HepG2 (cell line): Measurements from ENCODE around the gene ATP4A. TPM values are rescaled to one million over a fixed set of nuclear protein-coding genes. Genes with fewer than 3 reads are reported as not detected.

Source experiments
- HNRNPK ChIP-seq: fragments of 200-400 bp; formaldehyde crosslinking; IDR thresholded peaks from 2 replicates; pipeline ENCODE4 v1.6.1; 2018; ENCODE audit warnings: low read length, low read depth, moderate library complexity, mild to moderate bottlenecking; ENCODE audit not compliant: poor library complexity, severe bottlenecking
- KAT7 ChIP-seq: IDR thresholded peaks from 2 replicates; pipeline ENCODE4 v1.6.1; 2018; ENCODE audit warnings: borderline replicate concordance, missing compliant biosample characterization
- KDM5A ChIP-seq: fragments of 200-600 bp; sonication (generic); IDR thresholded peaks from 2 replicates; pipeline ENCODE4 v1.7.0; 2018; ENCODE audit warnings: antibody characterized with exemption, mild to moderate bottlenecking, low read length, borderline replicate concordance
- MAX ChIP-seq: IDR thresholded peaks from 2 replicates; pipeline ENCODE4 v1.6.1; 2012; ENCODE audit warnings: inconsistent platforms
- NFATC3 ChIP-seq: sonication (generic); formaldehyde crosslinking; IDR thresholded peaks from 2 replicates; pipeline ENCODE4 v1.5.1; 2020; ENCODE audit warnings: mild to moderate bottlenecking, missing genetic modification reagents
- RARA ChIP-seq: IDR thresholded peaks from 2 replicates; pipeline ENCODE4 v1.6.1; 2016; ENCODE audit warnings: missing genetic modification reagents, missing compliant biosample characterization
- SALL1 ChIP-seq: sonication (generic); formaldehyde crosslinking; IDR thresholded peaks from 2 replicates; pipeline ENCODE4 v1.8.0; 2022; ENCODE audit warnings: mild to moderate bottlenecking, missing genetic modification reagents
- ZBTB8A ChIP-seq: sonication (generic); formaldehyde crosslinking; IDR thresholded peaks from 2 replicates; pipeline ENCODE4 v1.4.0; 2020; ENCODE audit warnings: mild to moderate bottlenecking, low read depth, missing genetic modification reagents, borderline replicate concordance
- ZFP41 ChIP-seq: sonication (generic); formaldehyde crosslinking; IDR thresholded peaks from 2 replicates; pipeline ENCODE4 v1.4.0; 2020; ENCODE audit warnings: mild to moderate bottlenecking, missing genetic modification reagents, borderline replicate concordance
- ZFP62 ChIP-seq: sonication (generic); formaldehyde crosslinking; IDR thresholded peaks from 2 replicates; pipeline ENCODE4 v1.4.0; 2020; ENCODE audit warnings: missing genetic modification reagents
- ZNF281 ChIP-seq: sonication (generic); formaldehyde crosslinking; IDR thresholded peaks from 2 replicates; pipeline ENCODE4 v1.4.0; 2020; ENCODE audit warnings: missing genetic modification reagents, borderline replicate concordance
- ZNF367 ChIP-seq: sonication (generic); formaldehyde crosslinking; IDR thresholded peaks from 2 replicates; pipeline ENCODE4 v1.4.0; 2020; ENCODE audit warnings: missing genetic modification reagents, borderline replicate concordance
- ZNF512 ChIP-seq: sonication (generic); formaldehyde crosslinking; IDR thresholded peaks from 2 replicates; pipeline ENCODE4 v1.4.0; 2020; ENCODE audit warnings: mild to moderate bottlenecking, missing genetic modification reagents
- ZNF607 ChIP-seq: sonication (generic); formaldehyde crosslinking; IDR thresholded peaks from 2 replicates; pipeline ENCODE4 v1.5.1; 2020; ENCODE audit warnings: missing genetic modification reagents, mild to moderate bottlenecking, borderline replicate concordance
- ZNF660 ChIP-seq: sonication (generic); formaldehyde crosslinking; IDR thresholded peaks from 2 replicates; pipeline ENCODE4 v1.5.1; 2020; ENCODE audit warnings: mild to moderate bottlenecking, low read depth, missing genetic modification reagents, borderline replicate concordance
- polyA plus RNA-seq, 8 experiments: library from polyadenylated mRNA; depleted of rRNA in 3 of 8; stranded (reverse) in 7 of 8; unstranded in 1 of 8; fragments of >200 nt; fragmentation: Illumina TruSeq in 4 of 8; extraction: Trizol in 4 of 8; gene quantifications; 2 replicates each; pipeline versions ENCODE4 v1.2.1 to v1.2.3, GENCODE V29; 2011 to 2016; ENCODE audit warnings: low read depth in 4 of 8, missing spikeins in 1 of 8, mixed read lengths in 1 of 8; ENCODE audit not compliant: insufficient read depth in 1 of 8
- total RNA-seq, 5 experiments: library from RNA; depleted of rRNA; stranded (reverse); fragments of >200 nt; fragmentation: Illumina TruSeq; extraction: Trizol; gene quantifications; 2 replicates each; pipeline ENCODE4 v1.2.3, GENCODE V29; 2016; ENCODE audit warnings: low read depth in 1 of 5
- TF ChIP-seq, protein P1 (sequence below): sonication (generic); formaldehyde crosslinking; IDR thresholded peaks from 2 replicates; pipeline ENCODE4 v1.5.0; 2020; ENCODE audit warnings: missing genetic modification reagents
- TF ChIP-seq, protein P2 (sequence below): sonication (generic); formaldehyde crosslinking; IDR thresholded peaks from 2 replicates; pipeline ENCODE4; 2020; ENCODE audit warnings: missing genetic modification reagents, mild to moderate bottlenecking, borderline replicate concordance
- TF ChIP-seq, protein P3 (sequence below): sonication (generic); formaldehyde crosslinking; IDR thresholded peaks from 2 replicates; pipeline ENCODE4 v1.5.1; 2020; ENCODE audit warnings: missing genetic modification reagents, mild to moderate bottlenecking, borderline replicate concordance

ATP4A gene
- total and polyA plus RNA-seq, 2 of the 13 experiments (the other 11 are each of a cell fraction or from before 2014, with no cell fraction given), result 0.08 to 0.11 TPM

- no peak for TF ChIP-seq ZNF512 (CRISPR knock-in tag)
- peak; percentile 70; the same call in 1 of the 2 replicates for TF ChIP-seq KDM5A
- TF ChIP-seq ZFP62 (CRISPR knock-in tag), result no peak
- TF ChIP-seq RARA, result 0 out of 2 replicates have a peak, but pooled peaks have one; percentile 23
- TF ChIP-seq, protein P1, sequence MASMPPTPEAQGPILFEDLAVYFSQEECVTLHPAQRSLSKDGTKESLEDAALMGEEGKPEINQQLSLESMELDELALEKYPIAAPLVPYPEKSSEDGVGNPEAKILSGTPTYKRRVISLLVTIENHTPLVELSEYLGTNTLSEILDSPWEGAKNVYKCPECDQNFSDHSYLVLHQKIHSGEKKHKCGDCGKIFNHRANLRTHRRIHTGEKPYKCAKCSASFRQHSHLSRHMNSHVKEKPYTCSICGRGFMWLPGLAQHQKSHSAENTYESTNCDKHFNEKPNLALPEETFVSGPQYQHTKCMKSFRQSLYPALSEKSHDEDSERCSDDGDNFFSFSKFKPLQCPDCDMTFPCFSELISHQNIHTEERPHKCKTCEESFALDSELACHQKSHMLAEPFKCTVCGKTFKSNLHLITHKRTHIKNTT (CRISPR knock-in tag), result peak; percentile 90
- TF ChIP-seq ZFP41 (CRISPR knock-in tag), result no peak
- TF ChIP-seq KAT7 (CRISPR knock-in tag), result peak; percentile 33; the same call in 1 of the 2 replicates
- 0 out of 2 replicates have a peak, but pooled peaks have one; percentile 32 for TF ChIP-seq NFATC3
- no peak for TF ChIP-seq HNRNPK
- peak; percentile 43; the same call in 1 of the 2 replicates for TF ChIP-seq SALL1 (CRISPR knock-in tag)
- TF ChIP-seq ZNF607 (CRISPR knock-in tag), result no peak
- TF ChIP-seq, protein P2, sequence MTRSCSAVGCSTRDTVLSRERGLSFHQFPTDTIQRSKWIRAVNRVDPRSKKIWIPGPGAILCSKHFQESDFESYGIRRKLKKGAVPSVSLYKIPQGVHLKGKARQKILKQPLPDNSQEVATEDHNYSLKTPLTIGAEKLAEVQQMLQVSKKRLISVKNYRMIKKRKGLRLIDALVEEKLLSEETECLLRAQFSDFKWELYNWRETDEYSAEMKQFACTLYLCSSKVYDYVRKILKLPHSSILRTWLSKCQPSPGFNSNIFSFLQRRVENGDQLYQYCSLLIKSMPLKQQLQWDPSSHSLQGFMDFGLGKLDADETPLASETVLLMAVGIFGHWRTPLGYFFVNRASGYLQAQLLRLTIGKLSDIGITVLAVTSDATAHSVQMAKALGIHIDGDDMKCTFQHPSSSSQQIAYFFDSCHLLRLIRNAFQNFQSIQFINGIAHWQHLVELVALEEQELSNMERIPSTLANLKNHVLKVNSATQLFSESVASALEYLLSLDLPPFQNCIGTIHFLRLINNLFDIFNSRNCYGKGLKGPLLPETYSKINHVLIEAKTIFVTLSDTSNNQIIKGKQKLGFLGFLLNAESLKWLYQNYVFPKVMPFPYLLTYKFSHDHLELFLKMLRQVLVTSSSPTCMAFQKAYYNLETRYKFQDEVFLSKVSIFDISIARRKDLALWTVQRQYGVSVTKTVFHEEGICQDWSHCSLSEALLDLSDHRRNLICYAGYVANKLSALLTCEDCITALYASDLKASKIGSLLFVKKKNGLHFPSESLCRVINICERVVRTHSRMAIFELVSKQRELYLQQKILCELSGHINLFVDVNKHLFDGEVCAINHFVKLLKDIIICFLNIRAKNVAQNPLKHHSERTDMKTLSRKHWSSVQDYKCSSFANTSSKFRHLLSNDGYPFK, result no peak; the same call in 1 of the 2 replicates
- no peak for TF ChIP-seq ZNF367
- TF ChIP-seq ZBTB8A (CRISPR knock-in tag), result no peak
- TF ChIP-seq, protein P3, sequence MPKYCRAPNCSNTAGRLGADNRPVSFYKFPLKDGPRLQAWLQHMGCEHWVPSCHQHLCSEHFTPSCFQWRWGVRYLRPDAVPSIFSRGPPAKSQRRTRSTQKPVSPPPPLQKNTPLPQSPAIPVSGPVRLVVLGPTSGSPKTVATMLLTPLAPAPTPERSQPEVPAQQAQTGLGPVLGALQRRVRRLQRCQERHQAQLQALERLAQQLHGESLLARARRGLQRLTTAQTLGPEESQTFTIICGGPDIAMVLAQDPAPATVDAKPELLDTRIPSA, result no peak
- 0 out of 2 replicates have a peak, but pooled peaks have one; percentile 6 for TF ChIP-seq ZNF281 (CRISPR knock-in tag)
- TF ChIP-seq MAX, result peak; percentile 73
- TF ChIP-seq ZNF660 (CRISPR knock-in tag), result no peak
Observed at GRCh38 chr19:35545001-35545854, 18.2 kb downstream of the ATP4A start, which contains the start of gene TMEM147 (continued).
